NCI-H1417 (cell line): ENCODE measurements around the gene CT45A1.
"Not testable (repeated sequence)": the region's sequence is repeated elsewhere in the genome, so short reads cannot be mapped to it uniquely, and the experiment has no call there.

Experiments used
- DNase-seq, 3 experiments: peaks; one replicate each; lab custom pipeline; 2025; lab: John Stamatoyannopoulos, UW

CT45A1 gene

DNA sequence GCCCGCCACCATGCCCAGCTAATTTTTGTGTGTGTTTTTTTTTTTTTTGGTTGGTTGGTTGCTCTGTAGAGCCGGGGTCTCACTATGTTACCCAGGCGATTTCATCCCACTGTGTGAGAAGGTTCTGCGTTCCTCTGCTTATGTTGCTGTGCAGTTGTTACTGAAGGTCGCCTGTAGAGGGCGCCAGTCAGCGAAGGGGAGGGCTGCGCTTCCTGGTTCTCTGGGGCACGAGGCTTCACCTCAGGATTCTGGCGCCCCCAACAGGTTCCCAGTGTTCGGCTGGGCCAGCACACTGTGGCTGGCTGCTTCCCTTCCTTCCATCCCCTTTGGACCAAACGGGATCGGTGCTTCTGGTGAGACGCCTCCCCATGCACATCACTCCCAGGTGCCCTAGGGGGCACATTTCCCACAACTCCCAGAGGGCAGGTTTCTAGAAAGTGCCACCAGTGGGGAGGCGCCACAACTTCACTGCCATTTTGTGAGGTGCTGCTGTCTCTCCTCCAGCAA, at the start of gene CT45A1:
CT45A1 (plus strand) TSS at position 457 of the 507 bp plus-strand sequence. CDS start 5,302 bp downstream, outside the sequence.
- DNase-seq = not testable (repeated sequence)

DNA sequence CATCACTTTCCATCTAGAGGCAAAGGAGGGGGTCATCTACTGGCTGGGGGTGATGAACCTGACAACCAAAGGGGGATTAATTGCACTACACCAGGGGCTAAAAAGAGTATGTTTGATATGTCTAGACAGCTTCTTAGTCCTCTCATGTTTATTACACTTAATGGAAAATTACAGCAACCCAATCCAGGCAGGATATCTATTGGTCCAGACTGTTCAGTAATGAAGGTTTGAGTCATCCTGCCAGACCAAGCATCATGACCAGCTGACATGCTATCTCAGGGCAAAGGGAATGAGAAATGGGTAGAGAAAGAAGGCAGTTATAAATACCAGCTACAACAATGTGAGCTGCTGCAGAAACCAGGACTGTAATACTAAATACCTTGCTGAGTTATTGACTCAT, 40.5 kb upstream of the CT45A1 start:
- not testable (repeated sequence) for DNase-seq

- DNase-seq = no peak
Observed at GRCh38 chrX:135688137-135688536, 25.3 kb upstream of the CT45A1 start.

DNA sequence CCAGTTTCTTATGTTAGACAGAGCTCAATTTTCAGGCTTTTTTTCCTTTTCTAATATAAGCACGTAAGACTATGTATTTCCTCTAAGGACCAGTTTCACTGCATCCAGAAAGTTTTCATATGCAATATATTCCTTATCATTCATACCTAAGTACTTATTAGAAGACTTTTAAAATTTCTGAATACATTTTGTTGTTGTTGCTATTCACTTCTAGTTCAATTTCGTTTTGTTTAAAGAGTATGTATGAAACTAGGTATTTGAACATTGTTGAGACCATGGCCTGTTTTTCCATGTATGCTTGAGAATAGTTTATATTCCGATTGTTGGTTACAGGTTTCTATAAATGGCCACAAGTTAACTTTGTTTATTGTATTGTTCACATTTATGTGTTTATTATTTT, 18.0 kb upstream of the CT45A1 start:
- DNase-seq = no peak

DNA sequence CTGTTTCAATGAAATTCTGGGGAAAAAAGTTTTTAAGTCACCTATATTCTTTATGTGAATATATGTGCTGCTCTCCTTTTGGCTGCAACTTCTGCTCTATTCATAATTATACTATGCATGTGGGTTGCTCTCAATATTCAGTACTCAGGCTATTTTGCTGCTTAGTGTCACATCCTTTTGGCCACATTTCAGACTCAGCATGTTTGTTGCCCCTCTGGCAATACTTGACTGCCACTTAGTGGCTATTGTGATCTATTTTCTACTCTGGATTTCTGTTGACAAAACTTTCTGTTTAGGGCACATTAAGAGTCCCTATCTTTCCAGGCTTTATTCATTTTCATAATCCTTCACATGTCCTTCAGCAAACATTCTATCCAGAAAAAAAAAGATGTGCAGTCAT, 15.8 kb upstream of the CT45A1 start:
- peak in 1 of 3 experiments; percentile 29 for DNase-seq

DNA sequence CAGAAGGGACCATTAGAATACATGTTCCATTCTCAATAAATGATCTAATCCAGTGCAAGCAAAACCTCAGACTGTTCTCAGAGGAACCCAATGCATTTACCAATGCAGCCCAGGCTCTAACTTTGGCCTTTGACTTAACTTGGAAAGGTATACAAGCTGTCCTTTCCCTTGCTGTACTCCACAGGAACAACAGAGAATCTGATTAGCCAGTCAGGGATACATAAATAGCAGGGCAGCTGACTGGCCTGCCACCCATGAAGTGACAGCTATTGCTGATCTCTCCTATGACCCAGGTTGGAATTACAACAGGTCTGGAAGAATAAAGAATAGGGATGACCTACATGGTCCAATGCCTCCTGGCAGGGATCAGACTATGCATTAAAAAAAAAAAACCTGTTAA, 14.5 kb upstream of the CT45A1 start:
- DNase-seq = no peak

DNA sequence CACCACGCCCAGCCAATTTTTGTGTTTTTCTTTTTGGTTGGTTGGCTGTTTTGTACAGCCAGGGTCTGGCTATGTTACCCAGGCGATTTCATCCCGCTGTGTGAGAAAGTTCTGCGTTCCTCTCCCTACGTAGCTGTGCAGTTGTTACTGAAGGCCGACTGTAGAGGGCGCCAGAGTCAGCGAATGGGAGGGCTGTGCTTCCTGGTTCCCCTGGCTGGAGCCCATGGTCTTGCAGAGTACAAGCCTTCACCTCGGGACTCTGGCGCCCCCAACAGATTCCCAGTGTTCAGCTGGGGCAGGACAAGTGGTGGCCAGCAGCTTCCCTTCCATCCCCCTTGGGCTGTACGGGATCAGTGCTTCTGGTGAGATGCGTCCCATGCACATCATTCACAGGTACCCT, 5.6 kb upstream of the CT45A1 start:
- DNase-seq = peak in 1 of 3 experiments; percentile 35

DNA sequence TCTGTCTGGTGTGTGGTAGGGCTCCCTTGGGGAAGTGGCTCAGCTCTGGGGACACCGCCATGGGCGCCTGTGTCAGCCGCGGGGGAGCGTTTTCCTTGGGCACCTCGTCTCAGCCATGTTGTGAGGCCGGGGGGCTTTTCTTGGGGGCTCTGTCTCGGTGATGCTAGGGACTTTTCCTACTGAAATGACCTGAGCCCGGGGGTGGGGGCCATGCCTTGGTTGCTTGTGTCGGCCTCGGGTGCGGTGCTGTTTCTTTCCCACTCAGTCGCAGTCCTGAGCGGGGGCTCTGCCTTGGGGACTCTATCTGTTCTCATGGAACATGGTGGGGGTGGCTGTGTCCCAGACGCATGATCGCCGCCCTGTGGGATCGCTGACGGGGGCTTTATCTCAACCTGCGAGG, 356 bp downstream of the CT45A1 start:
- no peak for DNase-seq

GRCh38 chrX:135734666-135735065, 21.2 kb downstream of the CT45A1 start:
- not testable (repeated sequence) for DNase-seq

- no peak for DNase-seq
Observed at GRCh38 chrX:135737366-135738071, 24.1 kb downstream of the CT45A1 start.

DNA sequence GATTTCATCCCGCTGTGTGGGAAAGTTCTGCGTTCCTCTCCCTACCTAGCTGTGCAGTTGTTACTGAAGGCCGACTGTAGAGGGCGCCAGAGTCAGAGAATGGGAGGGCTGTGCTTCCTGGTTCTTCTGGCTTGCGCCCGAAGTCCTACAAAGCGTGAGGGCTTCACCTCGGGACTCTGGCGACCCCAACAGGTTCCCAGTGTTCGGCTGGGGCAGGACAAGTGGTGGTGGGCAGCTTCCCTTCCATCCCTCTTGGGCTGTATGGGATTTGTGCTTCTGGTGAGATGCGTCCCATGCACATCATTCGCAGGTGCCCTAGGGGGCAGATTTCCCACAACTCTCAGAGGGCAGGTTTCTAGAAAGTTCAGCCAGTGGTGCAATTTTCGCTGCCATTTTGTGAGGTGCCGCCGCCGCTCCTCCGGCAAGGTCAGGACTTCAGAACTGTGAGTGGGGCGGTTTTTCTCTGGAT, 27.3 kb downstream of the CT45A1 start:
- DNase-seq = no peak

DNA sequence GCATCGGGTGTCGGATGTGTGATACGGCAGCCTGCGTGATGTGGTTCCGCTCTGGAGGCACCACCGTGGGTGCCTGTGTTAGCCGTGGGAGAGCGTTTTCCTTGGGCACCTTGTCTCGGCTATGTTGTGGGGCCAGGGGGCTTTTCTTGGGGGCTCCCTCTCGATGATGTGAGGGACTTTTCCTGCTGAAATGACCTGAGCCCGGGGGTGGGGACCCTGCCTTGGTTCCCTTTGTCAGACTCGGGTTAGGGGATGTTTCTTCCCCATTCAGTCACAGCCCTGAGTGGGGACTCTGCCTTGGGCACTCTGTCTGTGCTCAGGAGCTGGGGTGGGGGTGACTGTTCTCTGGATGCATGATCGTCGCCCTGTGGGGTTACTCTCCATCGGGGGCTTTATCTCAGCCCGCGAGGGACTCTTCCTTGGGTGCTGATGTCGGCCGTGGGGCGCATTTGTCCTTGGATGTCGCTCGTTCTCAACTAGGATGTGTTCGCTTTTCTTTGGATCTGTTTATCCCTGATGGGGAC, 27.8 kb downstream of the CT45A1 start:
- DNase-seq = no peak

DNA sequence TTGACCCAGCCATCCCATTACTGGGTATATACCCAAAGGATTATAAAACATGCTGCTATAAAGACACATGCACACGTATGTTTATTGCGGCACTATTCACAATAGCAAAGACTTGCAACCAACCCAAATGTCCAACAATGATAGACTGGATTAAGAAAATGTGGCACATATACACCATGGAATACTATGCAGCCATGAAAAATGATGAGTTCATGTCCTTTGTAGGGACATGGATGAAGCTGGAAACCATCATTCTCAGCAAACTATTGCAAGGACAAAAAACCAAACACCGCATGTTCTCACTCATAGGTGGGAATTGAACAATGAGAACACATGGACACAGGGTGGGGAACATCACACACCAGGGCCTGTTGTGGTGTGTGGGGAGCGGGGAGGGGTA, 31.3 kb downstream of the CT45A1 start:
- not testable (repeated sequence) for DNase-seq

DNA sequence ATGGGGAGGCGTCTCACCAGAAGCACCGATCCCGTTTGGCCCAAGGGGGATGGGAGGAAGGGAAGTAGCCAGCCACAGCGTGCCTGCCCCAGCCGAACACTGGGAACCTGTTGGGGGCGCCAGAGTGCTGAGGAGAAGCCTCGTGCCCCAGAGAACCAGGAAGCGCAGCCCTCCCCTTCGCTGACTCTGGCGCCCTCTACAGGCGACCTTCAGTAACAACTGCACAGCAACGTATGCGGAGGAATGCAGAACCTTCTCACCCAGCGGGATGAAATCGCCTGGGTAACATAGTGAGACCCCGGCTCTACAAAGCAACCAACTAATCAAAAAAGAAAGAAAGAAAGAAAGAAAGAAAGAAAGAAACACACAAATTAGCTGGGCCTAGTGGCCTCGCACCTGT, 54.7 kb downstream of the CT45A1 start, which contains the start of gene CT45A3:
CT45A3 (minus strand) TSS at position 101 of the 400 bp plus-strand sequence. CDS start 3,747 bp downstream, outside the sequence.
- not testable (repeated sequence) for DNase-seq
